Parathyroid adenoma (tissue), 2 donors: ENCODE measurements around the gene ABO.
"Not testable (repeated sequence)": the region's sequence is repeated elsewhere in the genome, so short reads cannot be mapped to it uniquely, and the experiment has no call there.

Source experiments
- H2AFZ ChIP-seq: fragments of 300-600 bp; sonication (generic); one replicate; pipeline ENCODE4 v1.7.0; 2017; ENCODE audit warnings: antibody characterized with exemption, mild to moderate bottlenecking
- H3K27ac ChIP-seq: fragments of 300-600 bp; sonication (generic); one replicate; pipeline ENCODE4 v1.7.0; 2017
- H3K27me3 ChIP-seq: fragments of 300-600 bp; sonication (generic); one replicate; pipeline ENCODE4 v1.7.0; 2017; ENCODE audit warnings: low read length; ENCODE audit not compliant: control insufficient read depth, insufficient read depth
- H3K36me3 ChIP-seq: fragments of 300-600 bp; sonication (generic); one replicate; pipeline ENCODE4 v1.7.0; 2017; ENCODE audit warnings: low read length; ENCODE audit not compliant: control insufficient read depth, insufficient read depth
- H3K4me1 ChIP-seq: fragments of 300-600 bp; sonication (generic); one replicate; pipeline ENCODE4 v1.7.0; 2017; ENCODE audit warnings: control low read depth
- H3K4me2 ChIP-seq: fragments of 300-600 bp; sonication (generic); one replicate; pipeline ENCODE4 v1.7.0; 2017; ENCODE audit warnings: low read length
- H3K4me3 ChIP-seq: fragments of 300-600 bp; sonication (generic); one replicate; pipeline ENCODE4 v1.7.0; 2017; ENCODE audit warnings: low read depth, low read length
- H3K79me2 ChIP-seq: fragments of 300-600 bp; sonication (generic); one replicate; pipeline ENCODE4 v1.7.0; 2017; ENCODE audit warnings: control low read depth
- H3K9ac ChIP-seq: fragments of 300-600 bp; sonication (generic); one replicate; pipeline ENCODE4 v1.7.0; 2017; ENCODE audit warnings: mild to moderate bottlenecking
- H3K9me3 ChIP-seq: fragments of 300-600 bp; sonication (generic); one replicate; pipeline ENCODE4 v1.7.0; 2017; ENCODE audit warnings: low read length; ENCODE audit not compliant: control insufficient read depth
- CTCF ChIP-seq: fragments of 300-600 bp; sonication (generic); IDR thresholded peaks from one replicate; pipeline ENCODE4 v1.7.0; 2017; ENCODE audit warnings: antibody characterized with exemption, mild to moderate bottlenecking
- donor health status: primary hyperparathyroidism.

Gene ABO

GRCh38 chr9:133233681-133234432 lies 41.1 kb downstream of the ABO start:
- H3K9ac ChIP-seq = no peak overlapping the region
- no peaks in the 10 kb centered on the region for H3K27me3 ChIP-seq
- no peaks in the 10 kb centered on the region for H3K4me1 ChIP-seq
- no peaks in the 10 kb centered on the region for H3K79me2 ChIP-seq
- H3K36me3 ChIP-seq = no peaks in the 10 kb centered on the region
- H3K4me2 ChIP-seq = no peak overlapping the region
- no peak overlapping the region for H3K27ac ChIP-seq
- H3K9me3 ChIP-seq = no peaks in the 10 kb centered on the region
- H2AFZ ChIP-seq = no peak overlapping the region
- H3K4me3 ChIP-seq = no peak overlapping the region
- TF ChIP-seq CTCF = no peak

DNA sequence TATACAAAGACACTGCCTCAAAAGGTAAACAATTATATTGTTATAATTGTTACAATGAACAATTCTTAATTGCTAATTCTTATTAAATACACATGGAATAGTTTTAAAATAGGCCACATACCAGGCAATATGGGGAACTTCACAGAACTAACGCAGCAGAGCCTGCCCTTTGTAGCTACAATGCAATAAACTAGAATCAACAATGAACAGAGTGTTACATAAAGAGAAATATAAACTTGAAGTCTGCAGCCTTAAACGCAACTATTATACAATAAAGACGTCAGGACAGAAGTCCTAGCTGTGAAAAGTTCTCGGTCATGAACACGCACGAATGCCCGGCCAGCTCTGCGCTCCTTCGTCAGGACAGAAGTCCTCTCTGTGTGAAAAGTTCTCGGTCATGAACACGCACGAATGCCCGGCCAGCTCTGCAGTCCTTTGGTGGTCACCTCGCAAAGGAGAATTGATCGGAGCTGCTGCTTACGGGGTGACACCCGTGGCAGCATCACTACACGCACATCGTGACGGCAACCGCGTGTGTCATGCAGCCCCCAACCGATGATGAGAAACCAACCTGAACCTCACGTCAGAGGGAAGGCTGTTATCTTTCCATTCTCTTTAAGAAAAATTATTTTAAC lies 43.0 kb downstream of the ABO start:
- H3K79me2 ChIP-seq, H3K36me3 ChIP-seq, H3K9me3 ChIP-seq, H3K4me2 ChIP-seq, H3K4me3 ChIP-seq, H2AFZ ChIP-seq, H3K27ac ChIP-seq, H3K27me3 ChIP-seq, H3K9ac ChIP-seq, H3K4me1 ChIP-seq: not testable (repeated sequence)

- not testable (repeated sequence) for H3K4me1 ChIP-seq, H3K4me2 ChIP-seq, H3K4me3 ChIP-seq, H3K79me2 ChIP-seq, H3K27ac ChIP-seq, H3K9ac ChIP-seq, H3K36me3 ChIP-seq, H2AFZ ChIP-seq, H3K27me3 ChIP-seq, H3K9me3 ChIP-seq
Measured at GRCh38 chr9:133230514-133230913, 44.5 kb downstream of the ABO start.

- Histone ChIP-seq H3K4me3 (no peak overlapping the region), H3K4me2 (no peak overlapping the region), H3K27me3 (no peaks in the 10 kb centered on the region), H2AFZ (no peak overlapping the region), H3K4me1 (no peaks in the 10 kb centered on the region), H3K9me3 (no peaks in the 10 kb centered on the region), H3K9ac (no peak overlapping the region), H3K79me2 (no peaks in the 10 kb centered on the region), H3K27ac (no peak overlapping the region), H3K36me3 (no peaks in the 10 kb centered on the region)
- no peak for TF ChIP-seq CTCF
Measured at GRCh38 chr9:133230093-133230492, 44.9 kb downstream of the ABO start.

- H3K4me1 ChIP-seq, H3K9ac ChIP-seq, H3K36me3 ChIP-seq, H3K27me3 ChIP-seq, H3K4me2 ChIP-seq, H3K9me3 ChIP-seq, H3K4me3 ChIP-seq, H3K79me2 ChIP-seq, H2AFZ ChIP-seq, H3K27ac ChIP-seq: not testable (repeated sequence)
Measured at GRCh38 chr9:133228474-133229193, 46.4 kb downstream of the ABO start.

- H3K27ac ChIP-seq, H3K4me1 ChIP-seq, H2AFZ ChIP-seq, H3K79me2 ChIP-seq, H3K9ac ChIP-seq, H3K36me3 ChIP-seq, H3K27me3 ChIP-seq, H3K4me3 ChIP-seq, H3K9me3 ChIP-seq, H3K4me2 ChIP-seq: not testable (repeated sequence)
Measured at GRCh38 chr9:133227996-133228395, 47.0 kb downstream of the ABO start.
